Lung (tissue), 12 donors: Measurements from ENCODE around the gene IQSEC1. TPM values are rescaled to one million over a fixed set of nuclear protein-coding genes. Genes with fewer than 3 reads are reported as not detected.

Experiments
- ATAC-seq: fragments of 200-7000 bp; cut with Tn5 transposase; one replicate; pipeline ENCODE4 v1.9.1; 2020; ENCODE audit warnings: moderate number of reproducible peaks; ENCODE audit not compliant: insufficient read depth, low FRiP score
- DNase-seq, 3 donors: peaks; one replicate each; pipeline ENCODE4 v3.0.0-alpha.2; 2013 to 2017
- H3K27ac ChIP-seq, 2 donors: one replicate each; pipeline ENCODE4 v1.5.1; 2013; ENCODE audit warnings: mild to moderate bottlenecking in 2 of 2, moderate library complexity in 2 of 2, control low read depth in 1 of 2, inconsistent platforms in 1 of 2, low read depth in 1 of 2, low read length in 1 of 2
- H3K27me3 ChIP-seq, 3 donors: one replicate each; pipeline ENCODE4 v1.5.1; 2013; ENCODE audit warnings: low read length in 2 of 3; ENCODE audit not compliant: control insufficient read depth in 3 of 3, insufficient read depth in 3 of 3
- H3K36me3 ChIP-seq, 4 donors: one replicate each; pipeline ENCODE4 v1.5.1; 2013; ENCODE audit warnings: low read length in 4 of 4, mild to moderate bottlenecking in 1 of 4, moderate library complexity in 1 of 4; ENCODE audit not compliant: control insufficient read depth in 4 of 4, insufficient read depth in 4 of 4
- H3K4me1 ChIP-seq, 5 donors: one replicate each; pipeline ENCODE4 v1.5.1; 2013; ENCODE audit warnings: low read length in 5 of 5, mild to moderate bottlenecking in 2 of 5, moderate library complexity in 1 of 5; ENCODE audit not compliant: control insufficient read depth in 5 of 5, insufficient read depth in 5 of 5
- H3K4me3 ChIP-seq: one replicate; pipeline ENCODE4 v1.5.1; 2013; ENCODE audit warnings: mild to moderate bottlenecking, control low read depth, moderate library complexity
- H3K9ac ChIP-seq, 2 donors: one replicate each; pipeline ENCODE4 v1.5.1; 2013; ENCODE audit warnings: low read length in 2 of 2, control low read depth in 1 of 2; ENCODE audit not compliant: insufficient read depth in 1 of 2
- H3K9me3 ChIP-seq, 4 donors: one replicate each; pipeline ENCODE4 v1.5.1; 2013; ENCODE audit warnings: low read length in 3 of 4, mild to moderate bottlenecking in 1 of 4, moderate library complexity in 1 of 4; ENCODE audit not compliant: control insufficient read depth in 4 of 4, insufficient read depth in 3 of 4
- CTCF ChIP-seq: IDR thresholded peaks from 2 replicates; pipeline ENCODE4 v1.5.1; 2012; ENCODE audit warnings: mild to moderate bottlenecking; ENCODE audit errors: control extremely low read depth, extremely low read depth
- WGBS, 2 donors: extraction: QIAGEN DNeasy Blood & Tissue Kit; methylation state at CpG; one replicate each; pipeline ENCODE4 v1.1.7; 2013; 5-methylcytosine and 5-hydroxymethylcytosine counted together
- polyA plus RNA-seq, 2 donors: library from polyadenylated mRNA; stranded (reverse); fragments of 200-250 nt; gene quantifications; one replicate each; pipeline ENCODE4 v1.2.1, GENCODE V29; 2013
- total RNA-seq, 2 donors: library from RNA; depleted of rRNA in 1 of 2; stranded (reverse); fragments of >200 nt in 1 of 2; gene quantifications; one replicate each; pipeline ENCODE4 v1.2.1, GENCODE V29; 2014 to 2021
- donor health status: control.
- donor health status: control.
- donor health status: Bipolar disorder and iron deficiency.
- donor health status: healthy.
- donor health status: DM: yes; HTN: yes; CAD: no.

IQSEC1 gene
- total and polyA plus RNA-seq, 4 donors, result 13.9 to 69.1 (median 31.1) TPM

GRCh38 chr3:12977117-12977808 lies 96.0 kb downstream of the IQSEC1 start:
- no peak for TF ChIP-seq CTCF
- ATAC-seq (no peak), DNase-seq (no peak)
- H3K9ac ChIP-seq, result no peak overlapping the region
- H3K27ac ChIP-seq, result no peak overlapping the region
- peaks cover 0 to 12% (median 0%) of the 10 kb centered on the region in 5 donors for H3K4me1 ChIP-seq
- no peaks in the 10 kb centered on the region for H3K9me3 ChIP-seq
- WGBS, 2 donors, result 89 to 94% methylated on average over 10 of the region's 10 CpGs
- no peak overlapping the region for H3K4me3 ChIP-seq
- H3K36me3 ChIP-seq, result no peaks in the 10 kb centered on the region
- H3K27me3 ChIP-seq, result no peaks in the 10 kb centered on the region

GRCh38 chr3:12975748-12976522 lies 97.3 kb downstream of the IQSEC1 start:
- WGBS, 2 donors, result 93 to 95% methylated on average over 12 of the region's 12 CpGs
- no peak for DNase-seq
- no peak for TF ChIP-seq CTCF
- Histone ChIP-seq H3K9ac (no peak overlapping the region), H3K36me3 (no peaks in the 10 kb centered on the region), H3K9me3 (no peaks in the 10 kb centered on the region), H3K27me3 (no peaks in the 10 kb centered on the region), H3K4me1 (peaks cover 0 to 9% (median 0%) of the 10 kb centered on the region in 5 donors), H3K4me3 (no peak overlapping the region), H3K27ac (no peak overlapping the region)
- no peak for ATAC-seq

GRCh38 chr3:12974819-12975218 lies 98.4 kb downstream of the IQSEC1 start:
- ATAC-seq, result no peak
- no peaks in the 10 kb centered on the region for H3K27me3 ChIP-seq
- H3K4me1 ChIP-seq, result peaks cover 0 to 9% (median 2%) of the 10 kb centered on the region in 5 donors
- DNase-seq, result no peak
- no peak overlapping the region for H3K27ac ChIP-seq
- no peaks in the 10 kb centered on the region for H3K9me3 ChIP-seq
- no peaks in the 10 kb centered on the region for H3K36me3 ChIP-seq
- no peak overlapping the region for H3K4me3 ChIP-seq
- TF ChIP-seq CTCF, result no peak
- H3K9ac ChIP-seq, result no peak overlapping the region
- WGBS, 2 donors, result 83 to 91% methylated on average over 6 of the region's 6 CpGs
